HFF-Myc (cell line): ENCODE data around the gene MRPL16.

ENCODE experiments used
- DNase-seq: peaks from one replicate; pipeline ENCODE4 v3.0.0-alpha.2; 2011; ENCODE audit warnings: low read depth; ENCODE audit errors: extremely low read depth
- H3K4me3 ChIP-seq: replicated peaks from 2 replicates; pipeline ENCODE4 v1.5.1; 2011; ENCODE audit warnings: low read depth, mild to moderate bottlenecking, control low read depth, low read length
- CTCF ChIP-seq: IDR thresholded peaks from 2 replicates; pipeline ENCODE4 v1.5.1; 2012; ENCODE audit warnings: mild to moderate bottlenecking, low read depth, low read length, control low read depth; ENCODE audit errors: missing control alignments

MRPL16 gene

GRCh38 chr11:59783632-59784090, 26.9 kb downstream of the MRPL16 start:
- H3K4me3 ChIP-seq, result no peak overlapping the region
- TF ChIP-seq CTCF, result no peak
- no peak for DNase-seq

- DNase-seq, result no peak
- TF ChIP-seq CTCF, result no peak
- H3K4me3 ChIP-seq, result no peak overlapping the region
Measured at GRCh38 chr11:59782080-59782479, 28.5 kb downstream of the MRPL16 start.

GRCh38 chr11:59779487-59779886, 31.1 kb downstream of the MRPL16 start:
- no peak overlapping the region for H3K4me3 ChIP-seq
- TF ChIP-seq CTCF, result no peak
- DNase-seq, result no peak

- no peak overlapping the region for H3K4me3 ChIP-seq
- no peak for TF ChIP-seq CTCF
- no peak for DNase-seq
Measured at GRCh38 chr11:59778122-59778521, 32.5 kb downstream of the MRPL16 start.

- no peak overlapping the region for H3K4me3 ChIP-seq
- TF ChIP-seq CTCF, result no peak
- DNase-seq, result no peak
Measured at GRCh38 chr11:59777104-59777503, 33.5 kb downstream of the MRPL16 start.

- no peak for DNase-seq
- TF ChIP-seq CTCF, result no peak
- no peak overlapping the region for H3K4me3 ChIP-seq
Measured at GRCh38 chr11:59776210-59777066, 34.1 kb downstream of the MRPL16 start.

GRCh38 chr11:59773083-59773440, 37.5 kb downstream of the MRPL16 start:
- no peak overlapping the region for H3K4me3 ChIP-seq
- DNase-seq, result no peak
- no peak for TF ChIP-seq CTCF
